DMS79 (cell line): Measurements from ENCODE around the gene TRAF1.

ENCODE experiments used
- DNase-seq: peaks from one replicate; lab custom pipeline; 2025; lab: John Stamatoyannopoulos, UW

TRAF1 gene

DNA sequence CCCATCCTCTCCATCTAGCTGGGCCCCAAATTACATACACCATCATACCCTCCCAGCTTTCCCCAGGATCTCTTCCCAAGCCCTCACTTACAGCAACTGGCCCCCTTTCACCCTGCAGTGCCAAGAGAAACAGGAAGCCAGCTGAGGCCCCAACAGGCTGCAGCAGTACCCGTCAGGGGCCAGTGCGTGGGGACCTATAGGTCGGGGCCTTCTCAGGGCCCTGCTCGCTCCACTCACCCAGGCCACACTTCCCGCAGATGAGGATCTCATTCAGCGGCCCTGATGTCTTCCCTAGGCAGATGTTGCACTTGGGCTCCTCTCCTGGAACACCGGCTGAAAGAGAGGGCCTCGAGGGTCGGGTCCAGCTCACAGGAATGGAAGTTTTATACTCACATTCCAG, 56.4 kb downstream of the TRAF1 start:
- no peak for DNase-seq

DNA sequence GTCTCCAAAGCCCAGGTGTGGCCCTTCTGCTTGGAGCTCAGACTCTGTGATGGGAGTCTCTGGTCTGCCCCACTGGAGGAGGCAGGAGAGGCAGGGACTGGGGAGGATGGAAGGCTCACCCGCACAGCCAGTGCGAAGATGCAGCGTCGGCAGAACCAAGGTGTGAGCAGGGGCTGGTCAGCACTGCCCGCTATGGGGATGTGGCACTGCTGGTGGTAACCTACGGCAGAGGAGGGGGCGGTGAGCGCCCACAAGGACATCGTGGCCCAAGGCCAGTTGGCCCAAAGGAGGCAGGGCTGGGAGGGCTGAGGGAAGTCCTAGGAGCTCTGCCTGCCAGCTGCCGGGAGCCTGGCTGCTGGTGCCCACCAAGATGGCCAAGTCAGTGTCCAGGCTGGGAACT, 56.9 kb downstream of the TRAF1 start:
- DNase-seq: no peak

DNA sequence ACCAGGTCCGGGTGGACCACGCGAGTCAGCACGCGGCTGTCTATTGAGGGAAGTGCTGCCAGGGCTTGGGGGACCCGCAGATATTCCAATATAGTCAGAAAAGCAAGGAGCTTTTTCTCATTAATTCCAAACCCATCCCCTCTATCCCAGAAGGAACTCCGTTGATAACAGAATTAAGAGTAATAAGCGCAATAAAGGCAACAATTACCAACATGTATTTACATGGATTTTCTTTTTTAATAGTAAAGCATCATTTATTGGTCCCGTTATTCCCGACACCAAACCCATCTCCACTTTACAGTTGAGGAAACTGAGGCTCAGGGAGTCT, 57.3 kb downstream of the TRAF1 start:
- no peak for DNase-seq

DNA sequence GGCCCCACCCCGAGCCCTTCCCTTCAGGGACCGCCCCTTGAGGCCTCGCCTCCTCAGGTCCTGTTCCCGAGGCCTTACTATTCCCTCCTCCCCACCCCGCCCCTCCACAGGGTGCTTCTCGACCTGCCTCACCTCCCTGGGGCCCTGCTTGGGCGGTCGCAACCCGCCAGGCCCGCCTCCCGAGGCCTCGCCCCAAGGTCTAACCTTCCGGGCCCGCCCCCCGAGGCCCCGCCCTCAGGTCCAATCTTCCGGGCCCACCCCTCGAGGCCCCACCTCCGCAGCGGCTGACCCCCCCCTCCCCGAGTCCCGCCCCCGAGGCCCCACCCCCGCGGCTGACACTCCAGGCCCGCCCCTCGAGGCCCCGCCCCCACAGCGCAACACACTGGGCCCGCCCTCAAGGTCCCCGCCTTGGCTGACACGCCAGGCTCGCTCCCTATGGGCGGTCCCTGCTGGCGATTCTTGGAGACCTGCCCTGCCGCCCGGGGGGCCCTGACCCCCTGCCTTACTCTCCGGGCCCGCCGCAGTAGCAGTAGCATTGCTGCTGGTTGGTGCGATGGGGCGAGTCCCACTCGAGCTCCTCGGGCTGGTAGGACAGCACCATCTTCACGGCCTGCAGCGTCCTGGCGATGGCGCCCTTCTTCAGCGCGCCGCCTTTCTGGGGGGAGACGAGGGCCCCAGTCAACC, 57.8 kb downstream of the TRAF1 start:
- no peak for DNase-seq

DNA sequence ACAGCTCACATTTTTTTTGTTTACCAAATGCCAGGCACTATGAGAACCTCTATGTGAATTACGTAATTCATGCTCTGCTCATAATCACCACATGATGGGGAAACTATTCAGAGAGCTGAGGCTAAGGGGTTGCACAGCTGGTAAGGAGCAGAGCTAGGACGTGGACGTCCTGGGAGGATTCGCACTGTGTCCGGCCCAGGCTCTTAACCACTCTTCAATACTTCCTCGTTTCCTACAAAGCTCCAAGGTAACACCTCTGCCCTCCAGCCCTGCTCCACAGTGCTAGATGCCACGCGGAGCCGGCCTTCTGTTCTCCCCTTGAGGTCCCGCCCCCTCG, 58.3 kb downstream of the TRAF1 start:
- DNase-seq: no peak

DNA sequence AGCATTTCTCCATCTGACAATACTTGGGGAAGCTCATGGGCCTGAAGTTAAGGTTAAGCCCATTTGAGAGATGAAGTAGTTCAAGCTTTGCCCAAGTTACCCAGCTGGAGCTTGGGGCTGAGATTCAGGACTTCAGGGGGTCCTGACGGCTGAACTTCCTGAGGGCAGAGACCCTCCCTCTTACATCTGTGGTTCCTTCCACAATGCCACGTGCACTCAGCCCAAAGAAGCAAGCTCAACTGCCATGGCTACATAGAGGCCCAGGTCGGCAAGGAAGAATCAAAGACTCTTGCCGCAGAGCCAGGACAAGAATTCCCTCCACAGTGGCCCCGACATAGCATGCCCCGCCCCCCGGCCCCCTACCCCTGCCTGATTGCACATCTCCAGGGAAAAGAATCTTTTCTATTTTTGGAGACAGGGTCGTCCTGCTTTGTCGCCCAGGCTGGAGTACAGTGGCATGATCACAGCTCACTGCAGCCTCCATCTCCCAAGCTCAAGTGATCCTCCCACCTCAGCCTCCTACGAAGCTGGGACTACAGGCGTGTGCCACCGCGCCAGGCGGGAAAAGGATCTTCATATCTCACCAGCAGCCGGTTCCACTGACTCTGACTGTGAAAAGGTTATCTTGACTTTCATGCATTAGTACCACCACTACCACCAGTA, 58.8 kb downstream of the TRAF1 start:
- DNase-seq: no peak

DNA sequence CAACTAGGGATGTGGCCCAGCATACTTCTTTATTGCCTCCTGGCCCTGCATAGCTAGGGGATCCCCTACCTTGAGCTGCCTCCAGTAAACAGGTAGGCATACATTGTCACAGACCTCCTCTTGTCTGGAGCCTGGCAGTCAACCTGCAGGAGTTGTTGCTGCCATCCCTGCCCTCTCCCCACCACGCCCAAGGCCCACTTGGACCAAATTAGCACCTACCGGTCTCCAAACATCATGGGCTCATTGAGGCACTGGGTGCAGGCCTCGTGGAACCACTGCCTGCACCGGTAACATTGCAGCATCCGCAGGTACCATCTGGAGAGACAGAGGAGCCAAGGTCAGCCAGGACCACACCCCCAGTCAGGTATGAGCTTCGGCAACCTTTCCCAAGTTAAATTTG, 59.9 kb downstream of the TRAF1 start:
- DNase-seq: no peak

DNA sequence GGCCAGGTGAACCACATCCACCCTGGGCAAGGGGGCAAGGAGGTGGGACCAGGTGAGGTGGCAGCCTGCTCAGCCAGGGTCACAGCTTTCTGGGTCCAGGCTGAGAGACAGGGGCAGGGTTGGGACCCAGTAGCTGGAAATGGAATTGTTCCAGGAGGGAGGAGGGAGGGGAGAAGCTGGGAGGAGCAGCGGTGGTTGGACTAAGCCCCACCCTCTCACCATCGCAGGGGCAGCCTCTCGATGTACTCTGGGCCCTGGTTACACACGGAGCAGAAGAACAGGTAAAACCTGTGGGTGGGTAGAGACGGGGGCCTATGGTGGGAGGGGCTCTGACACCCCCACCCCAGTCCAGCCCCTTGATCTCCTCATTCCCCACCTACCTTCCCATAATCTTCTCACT, 60.8 kb downstream of the TRAF1 start:
- DNase-seq: no peak

DNA sequence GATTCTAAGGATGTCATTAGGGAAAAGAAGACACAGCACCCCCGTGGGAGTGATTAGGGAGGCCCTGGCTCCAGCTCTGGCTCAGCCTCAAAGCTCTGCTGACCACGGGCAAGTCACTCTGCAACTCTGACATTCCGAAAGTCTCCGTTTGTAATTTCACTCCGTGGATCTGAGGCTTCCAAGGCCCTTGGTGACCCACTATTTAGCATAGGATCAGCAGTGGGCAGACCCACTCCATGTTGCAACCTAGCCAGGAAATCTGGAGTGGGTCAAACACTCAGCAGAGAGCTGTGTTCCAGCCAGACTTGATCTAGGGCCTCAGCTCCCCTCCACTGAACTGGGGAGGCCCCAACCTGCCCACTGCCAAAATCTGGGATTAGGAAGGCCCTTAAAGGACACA, 61.4 kb downstream of the TRAF1 start:
- DNase-seq: no peak

DNA sequence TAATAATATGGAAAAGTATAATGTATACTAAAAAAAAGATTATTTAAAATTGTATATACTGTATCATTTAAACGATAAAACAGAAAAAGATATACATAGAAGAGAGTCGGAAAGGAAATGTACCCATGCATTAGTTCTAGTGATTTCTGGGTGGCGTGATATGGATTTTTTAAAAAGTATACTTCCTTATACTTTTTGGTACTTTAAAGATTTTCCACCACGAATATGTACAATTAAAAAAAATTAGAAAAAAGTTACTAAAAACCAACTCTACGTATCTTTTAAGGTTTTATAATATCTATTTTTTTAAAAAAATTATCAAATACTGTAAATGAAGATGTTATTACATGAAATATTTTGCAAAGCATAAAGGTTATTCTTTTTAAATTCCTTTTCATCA, 61.9 kb downstream of the TRAF1 start:
- DNase-seq: no peak

DNA sequence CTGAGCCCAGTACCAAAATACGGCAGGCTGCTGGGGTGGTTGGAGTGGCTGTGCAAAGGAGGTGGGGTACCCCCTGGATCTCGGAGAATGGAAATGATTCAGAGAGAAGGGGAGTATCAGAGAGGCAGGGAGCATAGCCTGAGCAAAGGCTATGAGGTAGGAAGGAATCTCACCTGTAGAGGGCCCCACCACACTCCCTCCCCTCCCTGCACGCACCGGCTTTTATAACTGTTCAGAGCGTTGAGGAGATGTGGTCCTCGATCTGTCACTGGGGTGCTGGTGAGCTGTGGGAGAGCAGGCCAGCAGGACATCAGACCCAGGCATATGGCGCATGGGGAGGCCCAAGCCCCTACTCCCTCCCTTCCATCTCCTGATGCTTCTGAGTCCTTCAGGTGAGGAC, 62.8 kb downstream of the TRAF1 start:
- DNase-seq: no peak

DNA sequence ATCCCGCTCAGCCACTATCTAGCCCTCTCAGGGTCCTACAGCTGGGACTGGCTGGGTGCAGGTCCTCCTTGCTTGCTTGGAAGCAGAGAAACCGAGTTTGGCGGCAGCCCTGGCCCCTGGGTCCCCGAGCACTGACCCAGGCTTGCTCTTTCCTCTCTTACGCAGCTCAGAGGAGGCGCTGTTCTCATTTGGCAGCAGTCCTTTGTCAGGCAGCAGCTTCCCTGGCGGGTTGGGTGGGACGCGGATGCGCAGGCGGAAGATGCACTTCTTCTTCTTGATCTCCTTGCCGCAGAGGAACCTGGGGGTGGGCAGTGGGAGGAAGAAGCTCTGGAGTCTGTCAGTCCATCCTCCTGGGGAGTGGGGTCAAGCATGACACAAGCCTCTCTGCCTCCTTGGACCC, 64.1 kb downstream of the TRAF1 start:
- DNase-seq: no peak

DNA sequence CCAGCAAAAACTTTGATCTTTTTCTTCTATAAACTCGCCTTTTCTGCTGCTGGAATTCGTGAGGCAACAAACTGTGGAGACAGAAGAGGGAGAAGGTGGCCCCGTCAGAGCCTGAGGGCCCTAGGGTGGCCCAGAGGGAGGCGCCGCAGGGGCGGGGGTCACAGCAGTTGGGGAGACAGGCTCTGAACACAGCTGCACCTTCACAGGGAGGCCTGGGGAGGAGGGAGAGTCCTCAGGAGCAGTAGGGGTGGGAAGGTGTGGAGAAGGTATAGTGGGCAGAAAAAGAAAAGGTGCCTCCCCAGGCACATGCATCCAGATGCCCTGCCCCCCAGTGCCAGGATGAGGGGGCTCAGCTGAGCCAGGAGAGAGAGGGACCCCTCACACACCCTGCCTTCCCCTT, 64.7 kb downstream of the TRAF1 start:
- DNase-seq: no peak

DNA sequence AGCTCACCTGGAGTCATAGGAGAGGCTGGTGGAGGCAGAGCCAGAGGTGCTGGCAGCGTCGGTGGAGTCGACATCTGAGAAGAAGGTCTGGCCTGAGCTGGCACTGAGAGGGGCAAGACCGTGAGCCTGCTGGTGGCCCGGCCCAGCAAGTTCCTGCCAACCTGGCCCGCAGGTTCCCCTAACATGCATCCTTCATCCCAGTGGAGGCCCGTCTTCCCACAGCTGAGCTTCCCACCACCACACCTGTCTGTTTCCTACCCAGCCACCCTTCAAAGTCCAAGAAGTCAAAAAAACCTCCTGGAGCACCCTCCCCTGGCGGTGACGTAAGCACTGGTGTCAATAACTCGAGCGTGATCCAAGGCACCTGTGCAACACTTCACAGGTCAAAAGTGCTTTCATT, 66.5 kb downstream of the TRAF1 start:
- DNase-seq: no peak

DNA sequence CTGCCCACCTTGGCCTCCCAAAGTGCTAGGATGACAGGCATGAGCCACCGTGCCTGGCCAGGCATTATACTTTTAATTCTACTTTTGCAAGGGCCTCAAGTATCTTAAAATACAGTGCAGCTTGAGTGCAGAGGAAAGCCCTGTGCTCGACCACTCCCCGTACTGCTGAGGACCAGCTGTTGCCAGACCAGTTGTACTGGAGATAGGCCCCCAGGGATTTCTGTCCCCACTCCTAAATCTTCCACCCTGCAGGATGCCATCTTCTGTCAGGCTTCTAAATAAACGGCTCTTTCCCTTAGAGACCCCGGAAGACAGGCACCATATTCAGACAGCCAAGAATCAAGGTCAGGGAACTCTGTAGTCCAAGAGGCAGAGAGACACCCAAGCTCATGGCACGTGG, 67.2 kb downstream of the TRAF1 start:
- no peak for DNase-seq

DNA sequence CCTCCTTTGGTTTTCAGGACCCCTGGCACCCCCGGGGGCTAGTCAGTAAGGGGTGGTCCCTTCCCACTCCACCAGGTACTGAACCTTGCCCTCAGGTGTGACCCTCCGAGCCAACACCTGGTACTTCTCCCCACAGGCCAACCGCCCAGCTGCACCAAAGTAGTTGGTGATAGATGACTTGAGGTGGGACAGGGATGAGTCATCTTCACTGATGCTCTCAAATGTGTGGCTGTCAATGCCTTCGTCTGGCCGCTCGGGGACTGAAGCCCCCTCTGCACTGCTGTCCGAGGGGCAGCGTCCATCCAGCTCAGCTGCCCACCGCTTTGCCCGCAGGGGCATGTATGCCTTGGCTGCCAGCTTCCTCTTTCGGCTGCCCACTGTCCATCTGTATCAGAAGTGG, 68.7 kb downstream of the TRAF1 start:
- DNase-seq: no peak

DNA sequence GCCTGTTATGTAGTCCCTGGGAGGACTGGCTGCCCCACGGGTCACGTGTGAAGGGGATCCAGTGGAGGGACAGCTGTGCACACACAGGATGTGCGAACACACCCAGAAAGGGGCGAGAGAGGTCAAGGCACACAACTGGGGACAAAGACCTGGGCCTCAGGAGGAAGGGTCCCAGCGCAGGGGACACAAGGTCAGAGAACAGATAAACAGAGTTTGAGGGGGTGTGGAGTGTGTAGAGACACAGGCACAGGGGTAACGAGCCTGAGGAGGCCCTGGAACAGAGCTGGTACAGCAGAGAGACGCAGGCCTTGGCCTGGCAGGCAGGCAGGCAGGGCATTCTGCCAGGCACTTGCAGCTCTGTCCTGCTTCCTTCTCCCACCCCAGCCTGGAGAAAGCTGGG, 69.1 kb downstream of the TRAF1 start:
- no peak for DNase-seq

DNA sequence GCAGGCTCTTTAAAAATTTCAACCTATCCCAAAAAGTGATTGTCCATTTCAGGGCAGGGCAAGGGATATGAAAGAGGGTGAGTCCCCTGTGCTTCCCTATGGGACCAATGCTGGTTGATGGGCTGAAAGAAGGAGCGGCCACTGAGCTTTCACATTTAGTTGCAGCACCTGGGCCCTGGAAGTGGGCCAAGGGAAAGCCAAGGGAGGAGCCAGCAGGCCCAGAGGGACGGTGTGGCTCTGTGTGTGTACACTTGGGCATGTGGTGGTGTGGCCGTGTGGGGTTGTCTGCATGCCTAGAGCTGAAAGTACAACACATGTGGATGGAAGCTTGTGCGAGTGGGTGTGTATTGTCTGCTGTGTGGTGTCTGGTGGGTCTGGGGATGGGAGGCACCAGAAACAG, 69.9 kb downstream of the TRAF1 start:
- no peak for DNase-seq

DNA sequence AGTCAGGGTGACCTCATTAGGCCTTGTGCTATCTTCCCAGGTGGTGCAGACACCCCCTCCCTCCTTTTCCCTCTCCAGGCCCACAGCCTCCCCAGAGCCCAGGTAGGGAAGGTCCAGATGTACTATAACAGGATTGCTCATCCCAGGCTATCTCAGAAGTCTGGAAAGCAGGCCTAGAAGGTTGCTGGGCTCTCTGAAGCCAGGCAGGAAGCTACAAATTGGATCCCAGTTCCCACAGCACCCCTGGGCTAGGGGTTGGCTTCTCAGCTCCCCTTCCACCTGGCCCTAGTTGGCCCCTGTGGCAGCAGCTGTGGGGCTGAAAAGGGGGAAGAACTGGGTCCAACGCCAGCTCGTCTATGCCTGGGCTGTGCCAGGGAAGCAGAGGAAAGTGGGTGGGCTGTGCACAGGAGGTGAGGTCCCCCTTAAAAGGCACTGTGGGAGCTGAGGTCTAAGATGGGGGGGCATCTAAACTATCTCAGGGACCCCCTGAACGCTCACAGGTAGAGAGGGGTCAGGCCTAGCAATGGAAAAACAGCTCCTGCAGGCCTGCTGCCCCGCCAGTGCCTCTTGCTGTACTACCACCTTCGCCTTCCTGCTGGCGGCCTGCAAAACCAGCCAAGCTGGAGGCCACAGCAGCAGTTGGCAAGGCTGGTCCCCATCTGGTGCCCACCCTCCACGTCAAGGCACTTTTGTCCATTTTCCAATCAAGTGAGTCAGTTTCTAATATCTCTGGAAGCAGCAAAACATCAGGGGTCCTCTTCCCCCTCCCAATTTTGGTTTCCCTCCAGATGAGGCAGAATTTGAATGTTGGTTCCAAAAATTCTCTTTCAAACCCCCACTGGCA, 70.5 kb downstream of the TRAF1 start:
- DNase-seq: no peak

DNA sequence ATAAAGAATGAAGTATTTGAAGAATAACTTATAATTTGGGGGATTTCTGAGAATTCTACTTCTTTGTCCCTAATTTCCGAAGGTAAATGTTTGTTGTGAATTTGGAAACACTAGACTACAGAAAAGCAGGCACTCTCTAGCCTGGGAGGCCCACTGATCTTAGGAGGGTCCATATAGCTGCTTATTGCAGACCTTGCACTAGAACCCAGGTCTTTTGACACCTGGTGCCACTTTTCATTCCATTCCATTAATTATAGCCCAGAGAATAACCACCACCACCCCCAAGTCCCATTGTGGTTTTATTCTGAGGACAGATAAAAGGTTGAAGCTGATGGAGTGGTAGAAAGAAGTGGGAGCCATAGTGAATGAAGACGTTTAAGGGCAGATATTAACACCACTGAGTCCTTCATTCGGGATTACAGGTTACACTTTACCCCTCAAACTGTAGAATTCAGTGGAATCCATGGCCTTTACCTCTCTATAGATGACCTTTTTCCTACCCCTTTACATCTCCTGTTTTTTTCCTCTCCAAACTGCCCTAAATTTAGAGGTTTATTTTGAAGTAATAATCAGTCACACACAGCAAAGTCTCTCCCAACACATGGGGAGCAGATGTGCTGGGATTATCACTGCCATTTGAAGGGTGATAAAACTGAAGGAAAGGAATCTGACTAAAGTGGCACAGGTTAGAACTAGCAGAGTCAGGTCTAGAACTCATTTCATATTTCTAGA, 71.8 kb downstream of the TRAF1 start:
- DNase-seq: no peak

DNA sequence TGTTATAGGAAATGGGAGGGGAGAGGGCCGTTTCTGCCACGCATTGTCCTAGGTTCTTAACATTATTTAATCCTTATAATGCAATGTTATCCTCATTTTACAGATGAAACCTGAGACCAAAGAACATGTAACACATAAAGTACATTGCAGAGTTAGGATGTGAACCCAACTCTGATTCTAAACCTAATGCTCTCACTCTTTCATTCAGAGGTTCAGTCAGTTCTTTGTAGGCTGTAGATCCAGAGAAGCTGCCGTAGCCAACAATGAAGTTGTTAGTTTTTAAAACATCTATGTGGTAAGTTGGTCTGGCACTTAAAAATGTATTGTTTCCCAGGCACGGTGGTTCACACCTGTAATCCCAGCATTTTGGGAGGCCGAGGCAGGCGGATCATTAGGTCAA, 73.4 kb downstream of the TRAF1 start:
- DNase-seq: no peak
